HUES6 (cell line): Measurements from ENCODE around the gene MEGF11.

Source experiments
- H3K27ac ChIP-seq: 2 replicates; pipeline ENCODE4 v1.7.0; 2013; ENCODE audit warnings: low read depth, mild to moderate bottlenecking, low read length, inconsistent platforms
- H3K27me3 ChIP-seq: 2 replicates; pipeline ENCODE4 v1.6.1; 2013; ENCODE audit warnings: low read length; ENCODE audit not compliant: control insufficient read depth, insufficient read depth
- H3K36me3 ChIP-seq: 2 replicates; pipeline ENCODE4 v1.6.1; 2013; ENCODE audit warnings: low read length; ENCODE audit not compliant: control insufficient read depth, insufficient read depth
- H3K4me1 ChIP-seq: 2 replicates; pipeline ENCODE4 v1.6.1; 2013; ENCODE audit warnings: low read length; ENCODE audit not compliant: control insufficient read depth, insufficient read depth
- H3K4me3 ChIP-seq: 2 replicates; pipeline ENCODE4 v1.5.1; 2013; ENCODE audit warnings: low read depth, low read length
- H3K9ac ChIP-seq: one replicate; pipeline ENCODE4 v1.6.1; 2013; ENCODE audit warnings: mild to moderate bottlenecking, low read length
- H3K9me3 ChIP-seq: 2 replicates; pipeline ENCODE4 v1.6.1; 2013; ENCODE audit warnings: low read depth, low read length; ENCODE audit not compliant: control insufficient read depth, insufficient read depth

MEGF11 gene

GRCh38 chr15:66080717-66081398 is 172.7 kb downstream of the MEGF11 start:
- Histone ChIP-seq H3K9ac (no peak overlapping the region), H3K27me3 (no peaks in the 10 kb centered on the region), H3K4me3 (no peak overlapping the region), H3K4me1 (peaks cover 13% of the 10 kb centered on the region), H3K36me3 (no peaks in the 10 kb centered on the region), H3K27ac (no peak overlapping the region), H3K9me3 (peaks cover 3% of the 10 kb centered on the region; the same call in 1 of the 2 replicates)

- Histone ChIP-seq H3K9me3 (no peaks in the 10 kb centered on the region; the same call in 1 of the 2 replicates), H3K27me3 (no peaks in the 10 kb centered on the region), H3K9ac (no peak overlapping the region), H3K27ac (no peak overlapping the region), H3K4me3 (no peak overlapping the region), H3K4me1 (peaks cover 10% of the 10 kb centered on the region), H3K36me3 (no peaks in the 10 kb centered on the region)
Observed at GRCh38 chr15:66078929-66079275, 174.6 kb downstream of the MEGF11 start.

- Histone ChIP-seq H3K4me3 (no peak overlapping the region), H3K27me3 (no peaks in the 10 kb centered on the region), H3K9ac (no peak overlapping the region), H3K4me1 (peaks cover 10% of the 10 kb centered on the region), H3K27ac (no peak overlapping the region), H3K36me3 (no peaks in the 10 kb centered on the region), H3K9me3 (no peaks in the 10 kb centered on the region)
Observed at GRCh38 chr15:66078196-66078928, 175.2 kb downstream of the MEGF11 start.

GRCh38 chr15:66077320-66077663 is 176.3 kb downstream of the MEGF11 start:
- Histone ChIP-seq H3K27me3 (no peaks in the 10 kb centered on the region), H3K9me3 (no peaks in the 10 kb centered on the region), H3K4me1 (peaks cover 14% of the 10 kb centered on the region), H3K9ac (no peak overlapping the region), H3K36me3 (no peaks in the 10 kb centered on the region), H3K4me3 (no peak overlapping the region), H3K27ac (no peak overlapping the region)

GRCh38 chr15:66076591-66077319 is 176.8 kb downstream of the MEGF11 start:
- Histone ChIP-seq H3K9ac (no peak overlapping the region), H3K27ac (no peak overlapping the region), H3K4me3 (no peak overlapping the region), H3K4me1 (peaks cover 14% of the 10 kb centered on the region), H3K27me3 (no peaks in the 10 kb centered on the region), H3K36me3 (no peaks in the 10 kb centered on the region), H3K9me3 (no peaks in the 10 kb centered on the region)

GRCh38 chr15:66075947-66076346 is 177.6 kb downstream of the MEGF11 start:
- peaks cover 13% of the 10 kb centered on the region for H3K4me1 ChIP-seq
- H3K36me3 ChIP-seq, result no peaks in the 10 kb centered on the region
- no peaks in the 10 kb centered on the region for H3K9me3 ChIP-seq
- H3K9ac ChIP-seq, result no peak overlapping the region
- H3K27ac ChIP-seq, result no peak overlapping the region
- no peak overlapping the region for H3K4me3 ChIP-seq
- H3K27me3 ChIP-seq, result no peaks in the 10 kb centered on the region

- H3K27me3 ChIP-seq, result no peaks in the 10 kb centered on the region
- H3K9me3 ChIP-seq, result no peaks in the 10 kb centered on the region
- no peak overlapping the region for H3K4me3 ChIP-seq
- peaks cover 19% of the 10 kb centered on the region for H3K4me1 ChIP-seq
- no peak overlapping the region for H3K27ac ChIP-seq
- no peak overlapping the region for H3K9ac ChIP-seq
- no peaks in the 10 kb centered on the region for H3K36me3 ChIP-seq
Observed at GRCh38 chr15:66072616-66073361, 180.8 kb downstream of the MEGF11 start.

- Histone ChIP-seq H3K36me3 (no peaks in the 10 kb centered on the region), H3K4me1 (peaks cover 28% of the 10 kb centered on the region), H3K9me3 (no peaks in the 10 kb centered on the region), H3K4me3 (no peak overlapping the region), H3K9ac (no peak overlapping the region), H3K27me3 (no peaks in the 10 kb centered on the region), H3K27ac (no peak overlapping the region)
Observed at GRCh38 chr15:66071921-66072295, 181.6 kb downstream of the MEGF11 start.

GRCh38 chr15:66071160-66071920 is 182.2 kb downstream of the MEGF11 start:
- no peaks in the 10 kb centered on the region for H3K27me3 ChIP-seq
- H3K27ac ChIP-seq, result no peak overlapping the region
- no peaks in the 10 kb centered on the region for H3K9me3 ChIP-seq
- H3K36me3 ChIP-seq, result no peaks in the 10 kb centered on the region
- no peak overlapping the region for H3K4me3 ChIP-seq
- H3K4me1 ChIP-seq, result peaks cover 34% of the 10 kb centered on the region
- no peak overlapping the region for H3K9ac ChIP-seq

- no peak overlapping the region for H3K4me3 ChIP-seq
Observed at GRCh38 chr15:66070220-66070934, 183.2 kb downstream of the MEGF11 start.

More at GRCh38 chr15:66070220-66070934, 183.2 kb downstream of the MEGF11 start:
- Histone ChIP-seq H3K27me3 (no peaks in the 10 kb centered on the region), H3K36me3 (no peaks in the 10 kb centered on the region), H3K27ac (no peak overlapping the region), H3K4me1 (peaks cover 44% of the 10 kb centered on the region), H3K9ac (no peak overlapping the region), H3K9me3 (no peaks in the 10 kb centered on the region)
